Stimulated activated effector memory CD8-positive, alpha-beta T cell treated with anti-CD3 and anti-CD28 coated beads, Interleukin-12 subunit alpha, Interleukin-12 subunit beta, amount 100 ng/mL, for 72 hours (primary cell): ENCODE data around the gene PDZK1IP1.

Source experiments
- ATAC-seq: fragments of 150-1000 bp; cut with Tn5 transposase; 2 replicates; pipeline ENCODE4 v1.10.0; 2021
- DNase-seq, 2 donors: peaks; one replicate each; pipeline ENCODE4 v3.0.0; 2021 to 2022; ENCODE audit warnings: low spot score in 2 of 2
- H3K27ac Mint-ChIP-seq: one replicate; pipeline ENCODE4 v1.8.0; 2022; ENCODE audit warnings: mild to moderate bottlenecking, mixed read lengths
- H3K36me3 Mint-ChIP-seq: one replicate; pipeline ENCODE4 v1.8.0; 2022; ENCODE audit warnings: mild to moderate bottlenecking, mixed read lengths
- H3K4me1 Mint-ChIP-seq: one replicate; pipeline ENCODE4 v1.8.0; 2022; ENCODE audit warnings: mixed read lengths
- H3K4me3 Mint-ChIP-seq: one replicate; pipeline ENCODE4 v1.8.0; 2022; ENCODE audit warnings: mild to moderate bottlenecking, mixed read lengths
- H3K9me3 Mint-ChIP-seq: one replicate; pipeline ENCODE4 v1.8.0; 2022; ENCODE audit warnings: mixed read lengths

PDZK1IP1 gene

GRCh38 chr1:47189844-47190508 lies at the start of gene PDZK1IP1:
Gene PDZK1IP1, minus strand, starts transcription at chr1:47190036. Its CDS starts 104 bp downstream, at chr1:47189932.
- ATAC-seq (no peak), DNase-seq (peak in 1 of 2 donors; percentile 43)
- H3K27ac Mint-ChIP-seq = no peak within 1 kb of the TSS
- no peak within 1 kb of the TSS for H3K4me3 Mint-ChIP-seq
- H3K4me1 Mint-ChIP-seq = peaks cover 6% of the 10 kb centered on the region
- no peaks in the 10 kb centered on the region for H3K36me3 Mint-ChIP-seq
- H3K9me3 Mint-ChIP-seq = no peaks in the 10 kb centered on the region

GRCh38 chr1:47238935-47239592 lies 49.2 kb upstream of the PDZK1IP1 start:
- ATAC-seq (peak; percentile 28), DNase-seq (no peak)
- no peak overlapping the region for H3K27ac Mint-ChIP-seq
- no peak overlapping the region for H3K4me3 Mint-ChIP-seq
- no peaks in the 10 kb centered on the region for H3K9me3 Mint-ChIP-seq
- H3K4me1 Mint-ChIP-seq = peaks cover 7% of the 10 kb centered on the region
- no peaks in the 10 kb centered on the region for H3K36me3 Mint-ChIP-seq

- ATAC-seq (no peak), DNase-seq (no peak)
- Mint-ChIP-seq H3K9me3 (no peaks in the 10 kb centered on the region), H3K4me1 (peaks cover 25% of the 10 kb centered on the region), H3K4me3 (no peak overlapping the region), H3K27ac (no peak overlapping the region), H3K36me3 (no peaks in the 10 kb centered on the region)
Observed at GRCh38 chr1:47235806-47236205, 46.0 kb upstream of the PDZK1IP1 start.

GRCh38 chr1:47235241-47235681 lies 45.4 kb upstream of the PDZK1IP1 start:
- no peak for DNase-seq
- H3K9me3 Mint-ChIP-seq = no peaks in the 10 kb centered on the region
- no peak for ATAC-seq
- H3K4me3 Mint-ChIP-seq = no peak overlapping the region
- H3K27ac Mint-ChIP-seq = no peak overlapping the region
- no peaks in the 10 kb centered on the region for H3K36me3 Mint-ChIP-seq
- peaks cover 31% of the 10 kb centered on the region for H3K4me1 Mint-ChIP-seq

GRCh38 chr1:47233186-47233585 lies 43.4 kb upstream of the PDZK1IP1 start:
- no peak overlapping the region for H3K27ac Mint-ChIP-seq
- ATAC-seq (no peak), DNase-seq (no peak)
- H3K4me1 Mint-ChIP-seq = peaks cover 32% of the 10 kb centered on the region
- no peaks in the 10 kb centered on the region for H3K36me3 Mint-ChIP-seq
- H3K4me3 Mint-ChIP-seq = no peak overlapping the region
- H3K9me3 Mint-ChIP-seq = no peaks in the 10 kb centered on the region

GRCh38 chr1:47232187-47232874 lies 42.5 kb upstream of the PDZK1IP1 start, which contains the start of gene TAL1:
Gene TAL1, minus strand, starts transcription at chr1:47232225. Its CDS starts 6,337 bp downstream, at chr1:47225888.
- ATAC-seq (peak; percentile 14), DNase-seq (no peak)
- no peaks in the 10 kb centered on the region for H3K36me3 Mint-ChIP-seq
- peak within 1 kb of the TSS; percentile 16 for H3K27ac Mint-ChIP-seq
- H3K4me1 Mint-ChIP-seq = peaks cover 32% of the 10 kb centered on the region
- peak within 1 kb of the TSS; percentile 74 for H3K4me3 Mint-ChIP-seq
- H3K9me3 Mint-ChIP-seq = no peaks in the 10 kb centered on the region

GRCh38 chr1:47231301-47232186 lies 41.7 kb upstream of the PDZK1IP1 start:
- Mint-ChIP-seq H3K4me1 (peaks cover 32% of the 10 kb centered on the region), H3K4me3 (peak overlapping the region; percentile 74), H3K9me3 (no peaks in the 10 kb centered on the region), H3K27ac (peak overlapping the region; percentile 16), H3K36me3 (no peaks in the 10 kb centered on the region)
- DNase-seq (peak in 1 of 2 donors; percentile 61), ATAC-seq (peak; percentile 29)

- Mint-ChIP-seq H3K4me3 (peak overlapping the region; percentile 74), H3K27ac (no peak overlapping the region), H3K4me1 (peaks cover 36% of the 10 kb centered on the region), H3K36me3 (no peaks in the 10 kb centered on the region), H3K9me3 (no peaks in the 10 kb centered on the region)
- no peak for DNase-seq
- peak; percentile 41 for ATAC-seq
Observed at GRCh38 chr1:47230692-47231300, 41.0 kb upstream of the PDZK1IP1 start.

- H3K4me1 Mint-ChIP-seq = peaks cover 38% of the 10 kb centered on the region
- no peak overlapping the region for H3K27ac Mint-ChIP-seq
- ATAC-seq (no peak), DNase-seq (no peak)
- no peaks in the 10 kb centered on the region for H3K9me3 Mint-ChIP-seq
- no peaks in the 10 kb centered on the region for H3K36me3 Mint-ChIP-seq
- H3K4me3 Mint-ChIP-seq = peak overlapping the region; percentile 74
Observed at GRCh38 chr1:47229886-47230691, 40.3 kb upstream of the PDZK1IP1 start.

GRCh38 chr1:47229031-47229885 lies 39.4 kb upstream of the PDZK1IP1 start:
- Mint-ChIP-seq H3K27ac (no peak overlapping the region), H3K9me3 (no peaks in the 10 kb centered on the region), H3K4me3 (peak overlapping the region; percentile 74), H3K4me1 (peaks cover 38% of the 10 kb centered on the region), H3K36me3 (no peaks in the 10 kb centered on the region)
- DNase-seq = no peak
- ATAC-seq = no peak

GRCh38 chr1:47228644-47229030 lies 38.8 kb upstream of the PDZK1IP1 start:
- no peaks in the 10 kb centered on the region for H3K36me3 Mint-ChIP-seq
- H3K4me3 Mint-ChIP-seq = no peak overlapping the region
- DNase-seq (no peak), ATAC-seq (no peak)
- H3K9me3 Mint-ChIP-seq = no peaks in the 10 kb centered on the region
- H3K4me1 Mint-ChIP-seq = peaks cover 38% of the 10 kb centered on the region
- H3K27ac Mint-ChIP-seq = no peak overlapping the region

GRCh38 chr1:47227341-47228232 lies 37.8 kb upstream of the PDZK1IP1 start:
- no peak overlapping the region for H3K4me3 Mint-ChIP-seq
- peaks cover 35% of the 10 kb centered on the region for H3K4me1 Mint-ChIP-seq
- H3K27ac Mint-ChIP-seq = no peak overlapping the region
- H3K9me3 Mint-ChIP-seq = no peaks in the 10 kb centered on the region
- ATAC-seq (no peak), DNase-seq (no peak)
- H3K36me3 Mint-ChIP-seq = no peaks in the 10 kb centered on the region
